Stimulated activated CD4-positive, alpha-beta T cell treated with anti-CD3 and anti-CD28 coated beads, Interleukin-1b, Interleukin-23, amount 100 ng/mL, for 4 hours (primary cell): ENCODE measurements around the gene CRTAC1.

ENCODE experiments used
- DNase-seq, 2 donors: peaks; one replicate each; pipeline ENCODE4 v3.0.0-alpha.2; 2020; ENCODE audit warnings: low read depth in 2 of 2

Gene CRTAC1

DNA sequence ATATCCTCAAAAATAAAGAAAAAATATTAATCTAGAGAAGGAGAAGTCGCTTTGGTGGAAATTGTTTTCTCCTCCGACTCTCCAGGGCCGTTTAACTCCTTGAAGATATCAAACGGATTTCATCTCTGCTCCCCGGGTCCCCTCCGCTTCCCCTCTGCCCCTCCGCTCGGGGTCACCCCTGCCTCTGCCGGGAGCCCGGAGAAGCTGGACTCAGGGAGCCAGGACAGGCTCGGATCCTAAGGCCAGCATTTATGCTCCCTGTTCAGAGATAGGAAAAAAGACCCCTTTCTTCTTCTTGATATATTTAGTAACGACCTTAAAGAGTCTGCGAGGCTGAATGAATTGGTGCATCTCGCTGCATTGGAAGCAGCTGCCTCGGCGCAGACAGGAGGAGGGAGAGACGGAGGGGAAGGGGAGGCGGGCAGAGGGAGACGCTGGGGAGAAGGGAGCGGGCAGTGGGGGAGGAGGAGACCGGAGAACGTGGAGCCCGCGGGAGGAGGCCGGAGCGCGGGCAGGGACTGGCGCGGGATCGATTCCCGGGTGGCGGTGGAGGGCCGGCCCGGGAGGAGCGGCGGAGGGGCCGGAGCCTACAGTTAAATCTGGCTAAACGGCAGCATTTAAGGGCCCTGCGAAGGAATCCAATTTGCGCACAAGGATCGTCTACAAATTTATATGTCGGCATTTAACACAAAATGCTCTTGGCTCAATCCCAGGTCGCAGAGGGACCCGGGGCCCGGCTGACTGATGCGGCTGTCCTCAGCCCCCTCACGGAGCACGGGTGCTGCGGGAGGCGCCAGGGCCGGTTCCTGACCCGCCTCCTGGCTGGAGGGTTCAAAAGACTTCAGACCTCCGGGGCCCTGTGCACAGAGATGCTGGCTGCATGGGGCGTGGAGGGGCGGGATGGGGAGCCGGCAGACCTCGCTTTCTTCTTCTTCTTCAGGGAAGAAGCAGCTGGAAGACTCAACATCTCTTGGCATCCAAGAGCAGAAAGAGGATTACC lies 55.6 kb downstream of the CRTAC1 start:
- DNase-seq = no peak

- DNase-seq = no peak
Observed at GRCh38 chr10:97974100-97974499, 56.3 kb downstream of the CRTAC1 start.

DNA sequence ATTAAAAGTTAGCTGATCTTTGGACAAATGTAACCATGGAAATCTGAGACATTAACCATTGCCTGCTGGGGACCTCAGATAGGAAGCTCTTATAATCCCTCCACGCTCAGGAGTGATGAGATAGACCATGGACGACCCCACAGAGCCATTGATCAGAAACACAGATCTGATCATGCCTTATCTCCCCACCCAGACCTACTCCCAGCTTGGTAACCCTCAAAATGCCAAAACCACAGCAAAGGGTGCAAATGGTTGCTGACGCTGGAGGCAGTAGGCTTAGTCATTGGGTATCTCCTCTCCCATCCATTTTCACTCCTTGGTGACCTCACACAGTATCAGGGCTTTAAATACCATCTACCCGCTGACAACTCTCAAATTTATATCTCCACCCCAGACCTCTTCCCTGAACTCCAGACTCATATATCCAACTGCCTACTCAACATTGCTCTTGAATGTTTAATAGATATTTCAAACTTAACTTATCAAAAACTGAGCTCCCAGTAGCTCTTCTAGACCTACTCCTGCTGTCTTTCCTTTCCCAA lies 60.8 kb downstream of the CRTAC1 start:
- DNase-seq = no peak

DNA sequence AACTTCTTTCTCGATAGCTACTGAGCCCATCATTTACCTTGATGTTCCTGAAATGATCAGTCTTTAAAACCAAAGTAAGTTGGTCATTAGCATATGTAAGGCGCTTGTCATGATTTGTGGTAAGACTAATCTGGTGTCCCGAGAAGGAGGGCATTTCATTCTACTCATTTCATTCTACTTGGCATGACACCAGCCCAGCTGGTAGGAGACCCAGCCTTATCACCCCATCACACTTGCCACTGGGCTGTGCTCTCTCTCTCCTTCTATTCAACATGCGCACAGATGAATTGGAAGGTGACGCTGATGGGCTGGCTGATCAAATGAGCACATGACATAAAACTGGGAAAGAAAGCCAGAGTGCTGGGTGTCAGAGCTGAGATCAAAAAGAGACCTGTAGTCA lies 65.7 kb downstream of the CRTAC1 start:
- DNase-seq = no peak

DNA sequence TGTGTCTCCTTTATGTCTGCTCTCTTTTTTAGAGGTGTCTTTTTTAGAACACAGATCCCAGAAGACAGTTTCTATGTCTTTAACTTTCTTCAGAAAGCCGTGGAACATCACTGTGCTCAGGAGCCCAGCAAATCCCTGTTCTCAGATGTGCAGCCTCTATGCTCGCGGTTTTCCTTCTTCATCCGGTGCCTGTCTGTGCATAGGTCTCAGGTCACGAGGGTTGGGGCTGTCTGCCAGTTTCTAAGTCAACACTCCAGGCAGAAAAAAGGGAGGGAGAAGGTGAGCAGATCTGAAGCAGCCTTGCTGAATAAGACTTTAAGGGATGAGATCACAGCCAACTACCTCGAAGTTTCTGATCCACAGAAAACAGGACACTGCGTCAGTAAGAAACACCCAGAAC lies 68.5 kb downstream of the CRTAC1 start:
- DNase-seq = no peak

DNA sequence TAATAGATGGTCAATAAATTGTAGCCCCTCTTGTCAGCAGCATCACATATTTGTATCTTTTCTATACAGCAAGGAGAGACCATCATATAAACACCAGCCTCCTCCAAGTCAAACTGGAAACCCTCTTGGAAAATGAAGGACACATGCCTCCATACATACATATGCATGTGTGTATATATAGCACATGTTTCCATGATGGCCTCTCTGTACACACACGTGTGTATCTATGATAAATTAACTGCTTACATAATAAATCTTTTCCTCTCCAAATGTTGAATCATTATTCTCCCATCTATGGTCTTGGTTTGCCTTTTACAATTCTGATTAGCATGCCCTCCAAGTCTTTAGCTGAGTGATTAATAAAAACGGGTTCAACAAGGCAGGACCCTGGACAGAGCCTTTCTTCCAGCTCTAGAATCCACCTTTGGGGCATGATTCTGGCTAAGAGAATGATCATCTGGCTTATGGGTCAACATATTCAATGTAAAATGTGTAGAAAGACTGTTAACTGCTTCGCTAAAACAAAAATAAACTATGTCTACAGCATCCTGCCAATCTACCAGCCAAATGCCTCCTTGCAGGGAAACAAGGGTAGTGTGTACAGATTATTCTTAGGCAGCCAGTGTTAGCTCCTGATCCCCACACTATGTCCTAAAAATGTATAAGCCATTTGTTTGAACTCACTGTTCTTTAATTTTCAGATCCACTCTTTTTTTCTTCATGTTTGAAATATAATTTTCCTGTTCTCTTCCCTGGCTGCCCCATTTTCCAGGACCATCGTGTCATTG lies 70.0 kb downstream of the CRTAC1 start:
- no peak for DNase-seq

GRCh38 chr10:97949462-97949861 lies 81.0 kb downstream of the CRTAC1 start:
- no peak for DNase-seq

GRCh38 chr10:97948822-97949221 lies 81.6 kb downstream of the CRTAC1 start:
- DNase-seq = no peak

GRCh38 chr10:97944772-97945171 lies 85.6 kb downstream of the CRTAC1 start:
- DNase-seq = no peak

DNA sequence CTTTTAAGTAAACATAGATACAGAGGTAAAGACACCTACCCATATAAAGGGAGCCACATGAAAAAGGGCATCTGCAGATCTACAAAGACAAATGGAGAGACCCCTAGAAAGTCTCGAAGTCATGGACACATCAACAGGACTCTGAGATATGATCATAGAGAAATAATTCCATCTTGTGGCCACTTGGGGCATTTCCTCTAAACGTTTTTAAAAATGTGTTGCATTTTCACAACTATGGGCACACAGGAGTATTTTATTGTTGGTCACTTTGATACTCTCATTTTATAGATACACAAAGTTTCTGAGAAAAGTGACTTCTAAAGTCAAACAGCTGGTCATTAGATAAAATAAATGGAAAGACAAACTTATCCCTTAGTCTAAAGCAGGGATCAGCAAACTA lies 87.1 kb downstream of the CRTAC1 start:
- no peak for DNase-seq

DNA sequence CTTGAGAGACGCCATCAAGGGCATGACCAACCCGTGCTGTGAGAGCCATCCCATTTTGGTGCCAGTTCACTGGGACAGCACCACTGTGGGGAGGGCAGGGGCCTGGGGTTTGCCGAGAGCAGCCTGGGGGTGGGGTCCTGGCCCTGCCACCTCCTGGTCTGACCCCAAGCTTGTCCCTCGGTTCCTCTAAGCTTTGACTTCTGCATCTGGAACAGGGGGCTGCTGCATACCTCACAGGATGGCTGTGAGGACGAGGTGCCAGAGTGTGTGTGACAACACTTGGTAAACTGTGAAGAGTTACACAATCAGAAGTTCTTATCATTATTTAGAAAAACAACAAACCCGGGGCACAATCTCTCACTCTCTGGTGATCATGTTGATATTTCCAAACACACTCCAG lies 89.9 kb downstream of the CRTAC1 start:
- DNase-seq = no peak

DNA sequence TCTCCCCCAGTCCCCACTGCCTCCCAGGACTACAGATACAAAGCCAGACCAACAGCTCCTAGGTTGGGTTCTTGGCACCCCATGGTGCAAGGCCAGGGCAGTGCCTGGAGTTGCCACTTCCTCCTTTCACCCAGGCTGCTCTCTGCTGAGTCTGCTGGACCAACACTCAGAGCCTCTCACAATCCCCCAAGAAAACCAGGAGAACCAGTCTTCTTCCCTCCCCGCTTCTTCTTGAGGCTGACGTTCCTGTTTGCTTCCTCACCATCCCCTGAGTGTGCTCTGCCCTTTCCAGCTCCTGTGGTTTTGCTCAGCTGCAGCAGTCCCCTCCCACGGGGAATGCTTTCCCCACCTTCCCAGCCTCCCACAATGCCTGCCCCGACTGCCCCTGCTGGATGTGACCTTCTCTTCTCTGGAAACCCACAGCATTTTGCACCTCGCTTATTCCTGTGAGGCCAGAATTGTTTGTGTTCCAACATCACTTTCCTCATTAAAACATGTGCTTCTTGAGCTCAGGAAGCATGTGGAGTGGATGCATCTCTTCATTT lies 90.9 kb downstream of the CRTAC1 start:
- DNase-seq = no peak

DNA sequence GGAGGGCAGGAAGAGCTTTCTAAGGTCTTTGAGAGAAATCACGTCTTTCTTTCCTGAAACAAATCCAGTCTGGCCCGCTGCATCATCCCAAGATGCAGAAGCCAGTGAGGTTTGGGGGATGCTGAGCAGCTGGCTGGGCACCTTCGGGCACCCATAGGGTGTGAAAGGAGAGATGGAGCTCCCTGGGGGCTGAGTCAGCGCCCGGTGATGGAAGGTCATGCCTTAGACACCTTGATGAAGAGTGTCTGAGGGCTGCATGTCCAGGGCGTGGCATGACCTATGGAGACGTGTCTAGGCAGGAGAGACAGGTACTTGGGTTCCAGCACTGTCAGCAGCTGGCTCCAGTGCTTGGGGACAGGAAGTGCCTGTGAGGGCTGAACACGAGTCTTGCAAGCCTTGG lies 92.5 kb downstream of the CRTAC1 start:
- DNase-seq = no peak

DNA sequence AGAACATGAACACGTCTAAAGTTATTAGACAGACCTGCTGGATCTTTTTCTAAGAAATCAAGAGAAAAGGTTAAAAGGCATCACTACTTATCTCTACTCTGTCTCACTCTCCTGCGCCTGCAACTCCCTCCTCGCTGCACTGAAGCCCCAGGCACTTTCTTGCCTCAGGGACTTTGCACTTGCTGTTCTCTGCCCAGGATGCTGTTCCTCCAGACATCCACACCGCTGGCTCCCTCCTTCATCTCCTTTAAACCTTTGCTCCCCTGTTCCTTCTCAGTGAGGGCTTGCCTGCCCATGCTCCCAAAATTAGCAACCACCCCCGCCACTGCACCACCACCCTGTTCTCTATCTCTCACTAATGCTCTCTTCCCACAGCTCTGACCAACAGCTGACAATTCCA lies 93.4 kb downstream of the CRTAC1 start:
- DNase-seq = no peak

GRCh38 chr10:97936126-97936525 lies 94.3 kb downstream of the CRTAC1 start:
- no peak for DNase-seq

DNA sequence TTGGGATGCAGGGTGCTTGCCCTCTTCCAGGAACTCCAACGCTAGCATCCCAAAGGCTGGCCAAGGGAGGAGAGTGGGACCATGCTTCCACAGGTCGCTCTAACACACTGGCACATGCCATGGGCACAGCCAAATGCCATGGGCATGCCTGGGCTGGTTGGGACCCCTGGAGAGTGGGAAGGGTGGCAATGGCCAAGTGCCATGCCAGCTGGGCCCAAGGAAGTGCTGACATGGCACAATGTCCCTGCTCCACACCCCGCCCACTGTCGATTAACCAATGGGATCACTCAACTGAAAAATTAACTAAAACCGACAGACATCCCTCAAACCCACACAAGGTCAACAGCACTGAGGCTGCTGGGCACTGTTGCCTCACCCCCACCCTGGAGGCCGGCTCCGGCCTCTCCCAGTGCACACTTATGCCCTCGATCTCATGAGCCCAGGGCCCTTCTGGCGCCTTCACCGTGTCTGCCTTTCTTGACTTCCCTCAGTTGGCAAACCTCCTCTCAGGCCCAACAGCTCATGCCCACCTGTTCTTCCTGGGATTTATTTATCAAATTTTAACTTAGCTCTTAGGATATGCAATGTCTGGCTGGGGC lies 97.4 kb downstream of the CRTAC1 start:
- DNase-seq = no peak

DNA sequence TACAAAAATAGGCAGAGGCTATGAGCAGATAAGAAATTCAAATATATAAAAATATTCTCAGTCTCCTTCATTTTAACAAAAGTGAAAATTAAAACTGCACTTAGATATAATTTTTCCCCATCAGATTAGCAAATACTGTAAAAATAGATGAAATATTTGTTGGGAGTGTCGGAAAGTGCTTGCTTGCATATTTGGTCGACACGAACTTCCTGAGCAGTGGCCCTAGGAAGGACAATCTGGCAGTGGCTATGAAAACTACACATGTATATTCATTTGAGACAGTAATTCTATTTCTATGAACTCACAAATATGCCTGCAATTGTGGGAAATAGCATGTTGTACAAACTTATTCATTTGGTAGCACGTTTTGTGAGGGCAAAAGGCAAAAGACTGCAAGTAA lies 99.4 kb downstream of the CRTAC1 start:
- DNase-seq = no peak

DNA sequence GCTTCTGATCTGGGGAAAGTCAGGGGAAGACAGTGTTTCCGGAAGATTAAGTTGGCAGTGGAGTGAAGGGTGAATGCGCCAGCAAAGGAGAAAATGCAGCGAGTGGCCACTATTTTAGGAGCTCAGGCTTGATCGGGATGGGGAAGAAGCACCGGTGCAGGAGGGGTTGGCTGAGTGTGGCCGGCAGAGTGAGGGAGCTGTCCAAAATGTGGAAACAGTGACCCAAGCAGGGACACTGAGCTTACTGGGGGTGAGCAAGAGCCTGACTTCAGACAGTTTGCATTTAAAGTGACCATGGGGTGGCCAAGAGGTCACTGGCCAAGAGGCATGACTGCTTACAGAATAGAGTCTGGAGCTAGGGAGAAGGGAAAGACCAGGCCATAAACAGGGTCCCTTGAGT lies 101.5 kb downstream of the CRTAC1 start:
- no peak for DNase-seq

- DNase-seq = no peak
Observed at GRCh38 chr10:97927622-97928021, 102.8 kb downstream of the CRTAC1 start.

DNA sequence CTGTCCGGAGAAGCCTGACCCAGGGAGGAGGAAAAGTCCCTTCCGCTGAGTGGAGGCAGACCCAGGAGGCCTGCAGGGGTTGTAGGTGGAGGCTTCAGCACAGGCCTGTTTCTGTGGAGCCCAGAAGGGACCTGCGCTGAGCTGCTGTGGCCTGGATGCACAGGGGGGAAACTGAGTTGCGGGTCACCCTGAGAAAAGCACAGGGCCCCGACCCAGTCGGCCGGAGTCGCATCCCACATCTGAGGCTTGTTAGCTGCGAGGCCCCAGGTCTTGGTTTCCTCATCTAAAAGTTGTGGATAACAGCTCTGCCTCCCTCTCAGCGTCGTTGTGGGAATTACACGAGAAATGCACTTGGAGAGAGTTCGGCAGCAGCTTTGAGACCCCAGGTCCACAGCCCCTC lies 104.4 kb downstream of the CRTAC1 start:
- no peak for DNase-seq

- no peak for DNase-seq
Observed at GRCh38 chr10:97925308-97925938, 105.0 kb downstream of the CRTAC1 start.
